HepG2 (cell line): Measurements from ENCODE around the gene GRK5. TPM values are rescaled to one million over a fixed set of nuclear protein-coding genes. Genes with fewer than 3 reads are reported as not detected.

Experiments used
- ATAC-seq: fragments of 200-7000 bp; cut with Tn5 transposase; 3 replicates; pipeline ENCODE4 v1.9.1; 2020; ENCODE audit warnings: mild to moderate bottlenecking, moderate library complexity
- BruUV-seq: library from RNA; stranded (reverse); fragments of 400-500 nt; replicated peaks from 2 replicates; lab custom pipeline; 2021; lab: Mats Ljungman, UMichigan
- CTCF ChIA-PET: fragments of 300-600 bp; formaldehyde crosslinking; extraction: SDS; loops from one replicate; lab custom pipeline; 2021; ENCODE audit warnings: low total read pairs, inconsistent platforms, low intra/inter-chr PET ratio; lab: Yijun Ruan, JAX
- POLR2A ChIA-PET: fragments of 350-600 bp; sonication (Branson Sonifier 250); formaldehyde crosslinking; loops from one replicate; lab custom pipeline; 2020; ENCODE audit warnings: antibody characterized with exemption, inconsistent platforms; lab: Yijun Ruan, JAX
- DNase-seq: peaks from one replicate; pipeline ENCODE4 v3.0.0-alpha.2; 2015; ENCODE audit warnings: low spot score
- FAIRE-seq: peaks from 3 replicates; lab custom pipeline; 2011; peaks lifted over from hg19 to GRCh38; lab: Jason Lieb, UNC
- H2AFZ ChIP-seq: one replicate; pipeline ENCODE4 v1.6.1; 2011; ENCODE audit warnings: low read length, inconsistent platforms
- H3K27ac ChIP-seq: fragments of 300-600 bp; 3 replicates; pipeline ENCODE4 v1.8.0; 2011; ENCODE audit warnings: mixed run types, mild to moderate bottlenecking, mixed read lengths, low read length, inconsistent platforms; ENCODE audit not compliant: insufficient read depth; ENCODE audit errors: extremely low read length
- H3K27me3 ChIP-seq, 2 experiments: fragments of 200-600 bp in 1 of 2; 2 replicates in 1 of 2; 3 replicates in 1 of 2; pipeline versions ENCODE4 v1.6.0 to v1.8.0; 2011; ENCODE audit warnings: low read length in 2 of 2, mild to moderate bottlenecking in 2 of 2, moderate library complexity in 2 of 2, inconsistent platforms in 1 of 2; ENCODE audit not compliant: insufficient read depth in 2 of 2, control insufficient read depth in 1 of 2
- H3K36me3 ChIP-seq, 2 experiments: fragments of 200-600 bp in 1 of 2; replicated peaks in 1 of 2; 2 replicates in 1 of 2; 3 replicates in 1 of 2; pipeline versions ENCODE4 v1.5.1 to v1.8.0; 2011; ENCODE audit warnings: low read length in 2 of 2, inconsistent platforms in 1 of 2; ENCODE audit not compliant: insufficient read depth in 2 of 2, control insufficient read depth in 1 of 2
- H3K4me1 ChIP-seq: 2 replicates; pipeline ENCODE4 v1.5.1; 2012; ENCODE audit warnings: low read length, inconsistent platforms; ENCODE audit not compliant: insufficient read depth
- H3K4me2 ChIP-seq: 2 replicates; pipeline ENCODE4 v1.6.0; 2011; ENCODE audit warnings: low read depth, low read length, inconsistent platforms
- H3K4me3 ChIP-seq, 3 experiments: fragments of 200-600 bp in 1 of 3; sonication (generic), shearing (Covaris generic) in 1 of 3; replicated peaks in 1 of 3; 2 replicates each; pipeline ENCODE4 v1.5.1; 2011 to 2016; ENCODE audit warnings: low read length in 3 of 3, inconsistent platforms in 2 of 3, low read depth in 2 of 3, mild to moderate bottlenecking in 2 of 3, control low read depth in 1 of 3, mixed read lengths in 1 of 3; ENCODE audit not compliant: insufficient read depth in 1 of 3
- H3K79me2 ChIP-seq: one replicate; pipeline ENCODE4 v1.6.1; 2011; ENCODE audit warnings: low read length, inconsistent platforms; ENCODE audit not compliant: insufficient read depth
- H3K9ac ChIP-seq: 2 replicates; pipeline ENCODE4 v1.6.0; 2011; ENCODE audit warnings: mild to moderate bottlenecking, low read depth, low read length, inconsistent platforms; ENCODE audit not compliant: insufficient read depth
- H3K9me3 ChIP-seq: 2 replicates; pipeline ENCODE4 v1.5.1; 2012; ENCODE audit warnings: mild to moderate bottlenecking, low read length
- H4K20me1 ChIP-seq: 2 replicates; pipeline ENCODE4 v1.6.0; 2011; ENCODE audit warnings: inconsistent platforms, mild to moderate bottlenecking, low read length, moderate library complexity; ENCODE audit not compliant: insufficient read depth
- CCAR2 ChIP-seq: fragments of 200-400 bp; formaldehyde crosslinking; optimal IDR thresholded peaks from 2 replicates; pipeline ENCODE3; 2018; ENCODE audit warnings: low read depth, mild to moderate bottlenecking, low read length, moderate library complexity
- CHD2 ChIP-seq: IDR thresholded peaks from 2 replicates; pipeline ENCODE4 v1.6.1; 2011; ENCODE audit warnings: low read depth, low read length, improper control_type of control experiment
- FOXP1 ChIP-seq, 2 experiments: fragments of 450-650 bp in 1 of 2; IDR thresholded peaks; 2 replicates each; pipeline ENCODE4 v1.6.1; 2017 to 2018; ENCODE audit warnings: antibody characterized with exemption in 1 of 2
- HNRNPH1 ChIP-seq: fragments of 200-400 bp; formaldehyde crosslinking; optimal IDR thresholded peaks from 2 replicates; pipeline ENCODE3; 2017; ENCODE audit warnings: mild to moderate bottlenecking, low read depth, low read length
- ISX ChIP-seq: sonication (generic); formaldehyde crosslinking; conservative IDR thresholded peaks from 2 replicates; pipeline ENCODE4 v1.5.0; 2020; ENCODE audit warnings: missing genetic modification reagents
- MAX ChIP-seq: IDR thresholded peaks from 2 replicates; pipeline ENCODE4 v1.6.1; 2012; ENCODE audit warnings: inconsistent platforms
- MTERF4 ChIP-seq: sonication (generic); formaldehyde crosslinking; IDR thresholded peaks from 2 replicates; pipeline ENCODE4 v1.8.0; 2023; ENCODE audit warnings: mild to moderate bottlenecking, missing genetic modification reagents
- SAFB2 ChIP-seq: sonication (generic); formaldehyde crosslinking; IDR thresholded peaks from 2 replicates; pipeline ENCODE4 v1.5.1; 2020; ENCODE audit warnings: missing genetic modification reagents, low read depth, mild to moderate bottlenecking, borderline replicate concordance
- STAG1 ChIP-seq: sonication (generic); formaldehyde crosslinking; IDR thresholded peaks from 2 replicates; pipeline ENCODE4 v1.4.0; 2020; ENCODE audit warnings: missing genetic modification reagents
- ZFAT ChIP-seq: sonication (generic); formaldehyde crosslinking; conservative IDR thresholded peaks from 2 replicates; pipeline ENCODE4 v1.8.1; 2023; ENCODE audit warnings: missing genetic modification reagents, inconsistent platforms
- ZNF136 ChIP-seq: sonication (generic); formaldehyde crosslinking; IDR thresholded peaks from 2 replicates; pipeline ENCODE4 v1.8.1; 2022; ENCODE audit warnings: low read depth, mild to moderate bottlenecking, moderate library complexity, missing genetic modification reagents
- ZNF264 ChIP-seq: sonication (generic); formaldehyde crosslinking; IDR thresholded peaks from 2 replicates; pipeline ENCODE4 v1.4.0; 2020; ENCODE audit warnings: missing genetic modification reagents
- ZNF333 ChIP-seq: sonication (generic); formaldehyde crosslinking; IDR thresholded peaks from 2 replicates; pipeline ENCODE4 v1.4.0; 2020; ENCODE audit warnings: mild to moderate bottlenecking, missing genetic modification reagents, borderline replicate concordance
- ZNF33A ChIP-seq: sonication (generic); formaldehyde crosslinking; IDR thresholded peaks from 2 replicates; pipeline ENCODE4 v1.5.1; 2020; ENCODE audit warnings: missing genetic modification reagents, mild to moderate bottlenecking, moderate library complexity, borderline replicate concordance
- ZNF792 ChIP-seq: IDR thresholded peaks from 2 replicates; pipeline ENCODE4 v1.6.1; 2016
- WGBS: methylation state at CpG from one replicate; pipeline ENCODE4 v1.1.6; 2017; ENCODE audit warnings: low lambda C conversion rate; 5-methylcytosine and 5-hydroxymethylcytosine counted together
- in situ Hi-C: cut with HindIII; loops from 2 replicates; pipeline ENCODE4 v1.10.0; 2017; ENCODE audit warnings: low pct_unique_long_range_greater_than_20kb; ENCODE audit not compliant: extremely low pct_ligation_motif_present
- intact Hi-C: fragments of 100-400 bp; cut with micrococcal nuclease; formaldehyde crosslinking; loops from one replicate; pipeline ENCODE4 v1.10.0; 2022; ENCODE audit not compliant: unreplicated experiment
- polyA plus RNA-seq, 8 experiments: library from polyadenylated mRNA; depleted of rRNA in 3 of 8; stranded (reverse) in 7 of 8; unstranded in 1 of 8; fragments of >200 nt; fragmentation: Illumina TruSeq in 4 of 8; extraction: Trizol in 4 of 8; gene quantifications; 2 replicates each; pipeline versions ENCODE4 v1.2.1 to v1.2.3, GENCODE V29; 2011 to 2016; ENCODE audit warnings: low read depth in 4 of 8, missing spikeins in 1 of 8, mixed read lengths in 1 of 8; ENCODE audit not compliant: insufficient read depth in 1 of 8
- total RNA-seq, 5 experiments: library from RNA; depleted of rRNA; stranded (reverse); fragments of >200 nt; fragmentation: Illumina TruSeq; extraction: Trizol; gene quantifications; 2 replicates each; pipeline ENCODE4 v1.2.3, GENCODE V29; 2016; ENCODE audit warnings: low read depth in 1 of 5

GRK5 gene
- total and polyA plus RNA-seq, 2 of the 13 experiments (the other 11 are each of a cell fraction or from before 2014, with no cell fraction given) = 10.4 to 12.6 TPM

DNA sequence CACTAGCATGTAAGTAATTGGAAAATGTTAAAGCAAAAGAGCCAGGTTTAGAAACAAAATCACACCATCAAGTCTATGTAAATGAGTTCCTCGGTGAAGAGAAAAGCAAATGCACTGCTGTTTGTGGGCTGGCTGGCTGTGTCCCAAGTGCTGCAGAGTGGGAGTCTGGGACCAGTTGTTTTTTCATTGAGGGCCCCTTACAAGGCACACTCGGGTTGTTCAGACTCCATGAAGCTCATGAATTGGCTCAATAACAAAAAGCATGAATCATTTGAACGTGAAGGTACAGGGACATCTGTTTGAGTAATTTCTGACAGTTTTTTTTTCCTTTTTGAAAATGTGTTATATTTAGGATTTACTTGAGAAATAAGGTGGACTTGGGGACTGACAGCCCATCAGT, 28.0 kb downstream of the GRK5 start:
- ATAC-seq = no peak
- no peak for DNase-seq
- Histone ChIP-seq H3K27me3 (no peaks in the 10 kb centered on the region), H3K4me3 (no peak overlapping the region), H3K79me2 (peaks cover 13% of the 10 kb centered on the region), H3K9me3 (no peaks in the 10 kb centered on the region), H3K4me2 (no peak overlapping the region), H3K4me1 (peaks cover 60% of the 10 kb centered on the region), H3K27ac (no peak overlapping the region), H3K9ac (no peak overlapping the region), H4K20me1 (no peaks in the 10 kb centered on the region), H2AFZ (no peak overlapping the region), H3K36me3 (no peaks in the 10 kb centered on the region; a peak in 1 of 5 replicates)
- ChIA-PET POLR2A (no interaction called here), CTCF (no interaction called here)
- TF ChIP-seq ZNF33A (CRISPR knock-in tag) = no peak
- no peak for TF ChIP-seq HNRNPH1
- no peak for TF ChIP-seq SAFB2 (CRISPR knock-in tag)
- TF ChIP-seq ZNF792 (CRISPR knock-in tag) = no peak
- no peak for TF ChIP-seq FOXP1 (IDR thresholded peaks at IDR 0.05)
- no peak for TF ChIP-seq FOXP1 (CRISPR knock-in tag; IDR thresholded peaks at IDR 0.05)
- TF ChIP-seq CHD2 = no peak
- no peak for TF ChIP-seq STAG1 (CRISPR knock-in tag)
- TF ChIP-seq MAX = no peak
- TF ChIP-seq ZNF264 (CRISPR knock-in tag) = no peak
- TF ChIP-seq ZNF333 (CRISPR knock-in tag) = no peak
- TF ChIP-seq MTERF4 (CRISPR knock-in tag) = no peak
- TF ChIP-seq ZNF136 (CRISPR knock-in tag) = no peak
- TF ChIP-seq ISX (CRISPR knock-in tag) = no peak
- TF ChIP-seq CCAR2 = no peak
- TF ChIP-seq ZFAT (CRISPR knock-in tag) = no peak
- WGBS = 73% methylated on average over 3 of the region's 3 CpGs
- no peak for FAIRE-seq
- no TSS peak for BruUV-seq
- intact Hi-C loops = no loop called here
- in situ Hi-C loops = no loop called here
